A673 (cell line): Measurements from ENCODE around the gene ZNF516.

Source experiments
- EZH2 ChIP-seq: fragments of 200-600 bp; sonication (generic); IDR thresholded peaks from 2 replicates; pipeline ENCODE4 v1.6.1; 2017; ENCODE audit warnings: borderline replicate concordance, low read depth, mild to moderate bottlenecking, mixed read lengths, antibody characterized with exemption, low read length; ENCODE audit not compliant: poor library complexity, severe bottlenecking
- TF ChIP-seq, protein P1 (sequence below): fragments of 300-800, 200-600 bp; sonication (generic); conservative IDR thresholded peaks from 2 replicates; pipeline ENCODE4 v1.5.1; 2017; ENCODE audit warnings: low read depth, mild to moderate bottlenecking, antibody characterized with exemption, low read length, moderate library complexity, mixed read lengths

DNA sequence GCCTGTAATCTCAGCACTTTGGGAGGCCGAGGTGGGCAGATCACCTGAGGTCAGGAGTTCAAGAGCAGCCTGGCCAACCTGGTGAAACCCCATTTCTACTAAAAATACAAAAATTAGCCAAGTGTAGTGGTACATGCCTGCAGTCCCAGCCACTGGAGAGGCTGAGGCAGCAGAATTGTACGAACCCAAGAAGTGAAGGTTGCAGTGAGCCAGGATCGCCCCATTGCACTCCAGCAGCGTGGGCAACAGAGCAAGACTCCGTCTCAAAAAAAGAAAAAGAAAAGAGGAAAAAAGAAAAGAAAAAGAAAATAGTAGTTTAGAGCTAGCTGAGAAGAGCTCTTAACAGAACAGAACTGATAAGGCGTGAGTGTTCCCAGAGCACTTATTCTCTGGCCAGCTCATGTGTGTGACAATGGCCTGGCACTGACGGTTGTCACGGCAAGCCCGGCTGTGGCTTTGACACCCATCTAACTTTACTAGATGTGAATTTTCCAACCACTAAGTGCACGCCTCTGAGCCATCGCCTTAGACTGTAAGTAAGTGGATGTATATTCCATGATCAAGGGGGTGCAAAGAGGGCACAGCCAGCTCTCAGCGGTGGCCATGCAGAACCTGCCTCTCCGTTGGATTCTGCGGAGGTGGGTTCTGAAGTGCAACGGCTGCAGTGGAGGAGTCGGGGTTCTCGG lies 80.0 kb downstream of the ZNF516 start:
- TF ChIP-seq, protein P1, sequence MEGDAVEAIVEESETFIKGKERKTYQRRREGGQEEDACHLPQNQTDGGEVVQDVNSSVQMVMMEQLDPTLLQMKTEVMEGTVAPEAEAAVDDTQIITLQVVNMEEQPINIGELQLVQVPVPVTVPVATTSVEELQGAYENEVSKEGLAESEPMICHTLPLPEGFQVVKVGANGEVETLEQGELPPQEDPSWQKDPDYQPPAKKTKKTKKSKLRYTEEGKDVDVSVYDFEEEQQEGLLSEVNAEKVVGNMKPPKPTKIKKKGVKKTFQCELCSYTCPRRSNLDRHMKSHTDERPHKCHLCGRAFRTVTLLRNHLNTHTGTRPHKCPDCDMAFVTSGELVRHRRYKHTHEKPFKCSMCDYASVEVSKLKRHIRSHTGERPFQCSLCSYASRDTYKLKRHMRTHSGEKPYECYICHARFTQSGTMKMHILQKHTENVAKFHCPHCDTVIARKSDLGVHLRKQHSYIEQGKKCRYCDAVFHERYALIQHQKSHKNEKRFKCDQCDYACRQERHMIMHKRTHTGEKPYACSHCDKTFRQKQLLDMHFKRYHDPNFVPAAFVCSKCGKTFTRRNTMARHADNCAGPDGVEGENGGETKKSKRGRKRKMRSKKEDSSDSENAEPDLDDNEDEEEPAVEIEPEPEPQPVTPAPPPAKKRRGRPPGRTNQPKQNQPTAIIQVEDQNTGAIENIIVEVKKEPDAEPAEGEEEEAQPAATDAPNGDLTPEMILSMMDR: no peak
- TF ChIP-seq EZH2: no peak
